Activated T-helper 2 cell treated with anti-CD3 and anti-CD28 coated beads, Interferon-gamma antibody, Interleukin-2, Interleukin-4, amounts not matched to agents 10 μg/mL and 5 μg/mL and 100 μg/mL, durations not matched to agents 14 hours and 24 hours and 36 hours (primary cell): Measurements from ENCODE around the gene UBN2. TPM values are rescaled to one million over a fixed set of nuclear protein-coding genes. Genes with fewer than 3 reads are reported as not detected.
A peak's percentile ranks its signal among the peaks of the same experiment; 100 is the strongest.

ENCODE experiments used
- DNase-seq: peaks from one replicate; pipeline ENCODE4 v3.0.0; 2021; ENCODE audit warnings: low spot score
- H3K27ac Mint-ChIP-seq: one replicate; pipeline ENCODE4 v1.8.0; 2021; ENCODE audit warnings: mixed read lengths
- H3K27me3 Mint-ChIP-seq: one replicate; pipeline ENCODE4 v1.8.0; 2021; ENCODE audit warnings: low read depth, mixed read lengths
- H3K36me3 Mint-ChIP-seq: one replicate; pipeline ENCODE4 v1.8.0; 2021; ENCODE audit warnings: low read depth, mixed read lengths
- H3K4me1 Mint-ChIP-seq: one replicate; pipeline ENCODE4 v1.8.0; 2021; ENCODE audit warnings: low read depth, mixed read lengths
- H3K4me3 Mint-ChIP-seq: one replicate; pipeline ENCODE4 v1.8.0; 2021; ENCODE audit warnings: low read depth, mild to moderate bottlenecking, moderate library complexity, mixed read lengths
- H3K9me3 Mint-ChIP-seq: one replicate; pipeline ENCODE4 v1.8.0; 2021; ENCODE audit warnings: mixed read lengths
- intact Hi-C: fragments of 100-400 bp; cut with micrococcal nuclease; formaldehyde crosslinking; loops from one replicate; pipeline ENCODE4 v1.15.1; 2023
- total RNA-seq: library from RNA; stranded (reverse); gene quantifications from 2 replicates; pipeline ENCODE4 v1.2.3, GENCODE V29; 2022

UBN2 gene
- total RNA-seq, 1 donor from 2014 or later, result 13.6 TPM

- Mint-ChIP-seq H3K36me3 (peaks cover 16% of the 10 kb centered on the region), H3K27me3 (peaks cover 3% of the 10 kb centered on the region), H3K4me1 (peaks cover 21% of the 10 kb centered on the region), H3K27ac (peak overlapping the region; percentile 100), H3K4me3 (peak overlapping the region; percentile 97), H3K9me3 (peaks cover 7% of the 10 kb centered on the region)
- DNase-seq, result no peak
- intact Hi-C loops, result loop anchor here (1.0 to 5.0 kb wide), 5 partner anchors 18 to 465 kb away; partner anchors contain the start of genes LUC7L2 and ZC3HAV1
These were observed 110.8 kb downstream of the UBN2 start for GRCh38 chr7:139341776-139342226.

- no peak overlapping the region for H3K27ac Mint-ChIP-seq
- DNase-seq, result no peak
- peaks cover 17% of the 10 kb centered on the region for H3K4me1 Mint-ChIP-seq
- no peak overlapping the region for H3K4me3 Mint-ChIP-seq
- H3K27me3 Mint-ChIP-seq, result peaks cover 3% of the 10 kb centered on the region
- peaks cover 27% of the 10 kb centered on the region for H3K36me3 Mint-ChIP-seq
- no peaks in the 10 kb centered on the region for H3K9me3 Mint-ChIP-seq
- intact Hi-C loops, result no loop called here
These were observed 114.0 kb downstream of the UBN2 start for GRCh38 chr7:139345042-139345441.

- H3K27me3 Mint-ChIP-seq, result no peaks in the 10 kb centered on the region
- no peak for DNase-seq
- H3K9me3 Mint-ChIP-seq, result no peaks in the 10 kb centered on the region
- intact Hi-C loops, result no loop called here
- H3K27ac Mint-ChIP-seq, result no peak overlapping the region
- H3K4me3 Mint-ChIP-seq, result no peak overlapping the region
- peaks cover 42% of the 10 kb centered on the region for H3K36me3 Mint-ChIP-seq
- H3K4me1 Mint-ChIP-seq, result peaks cover 2% of the 10 kb centered on the region
These were observed 120.0 kb downstream of the UBN2 start for GRCh38 chr7:139351027-139351426.

GRCh38 chr7:139354729-139355128 is 123.7 kb downstream of the UBN2 start:
- intact Hi-C loops, result loop anchor here (5.0 kb wide), 1 partner anchor 262 kb away; no protein-coding TSS in a partner anchor
- Mint-ChIP-seq H3K4me1 (peaks cover 18% of the 10 kb centered on the region), H3K9me3 (no peaks in the 10 kb centered on the region), H3K27me3 (no peaks in the 10 kb centered on the region), H3K27ac (no peak overlapping the region), H3K4me3 (no peak overlapping the region), H3K36me3 (peaks cover 36% of the 10 kb centered on the region)
- DNase-seq, result no peak

- DNase-seq, result no peak
- Mint-ChIP-seq H3K27ac (no peak overlapping the region), H3K4me3 (no peak overlapping the region), H3K4me1 (peaks cover 18% of the 10 kb centered on the region), H3K9me3 (no peaks in the 10 kb centered on the region), H3K36me3 (peaks cover 35% of the 10 kb centered on the region), H3K27me3 (no peaks in the 10 kb centered on the region)
- intact Hi-C loops, result loop anchor here (5.0 kb wide), 1 partner anchor 263 kb away; no protein-coding TSS in a partner anchor
These were observed 124.3 kb downstream of the UBN2 start for GRCh38 chr7:139355320-139355719.

Other genes starting within 250 kb of the UBN2 start
- gene KIAA1549, start 249.8 kb upstream of the UBN2 start, total RNA-seq, result 1.3 TPM in 2 replicates
- gene ZC3HAV1L, start 195.2 kb upstream of the UBN2 start, total RNA-seq, result 38.2 and 39.4 TPM in 2 replicates
- 76.0 and 77.1 TPM in 2 replicates for gene ZC3HAV1, start 121.5 kb upstream of the UBN2 start, total RNA-seq
- gene FMC1, start 110.1 kb downstream of the UBN2 start, total RNA-seq, result 7.2 and 7.5 TPM in 2 replicates
- 150 and 151 TPM in 2 replicates for gene LUC7L2, start 128.7 kb downstream of the UBN2 start, total RNA-seq